NCI-H524 treated with DMSO at 0.1 percent for 48 hours (cell line): ENCODE measurements around the gene CRIM1.
A peak's percentile ranks its signal among the peaks of the same experiment; 100 is the strongest.

Experiments
- DNase-seq: peaks from one replicate; lab custom pipeline; 2025; lab: John Stamatoyannopoulos, UW

Gene CRIM1

DNA sequence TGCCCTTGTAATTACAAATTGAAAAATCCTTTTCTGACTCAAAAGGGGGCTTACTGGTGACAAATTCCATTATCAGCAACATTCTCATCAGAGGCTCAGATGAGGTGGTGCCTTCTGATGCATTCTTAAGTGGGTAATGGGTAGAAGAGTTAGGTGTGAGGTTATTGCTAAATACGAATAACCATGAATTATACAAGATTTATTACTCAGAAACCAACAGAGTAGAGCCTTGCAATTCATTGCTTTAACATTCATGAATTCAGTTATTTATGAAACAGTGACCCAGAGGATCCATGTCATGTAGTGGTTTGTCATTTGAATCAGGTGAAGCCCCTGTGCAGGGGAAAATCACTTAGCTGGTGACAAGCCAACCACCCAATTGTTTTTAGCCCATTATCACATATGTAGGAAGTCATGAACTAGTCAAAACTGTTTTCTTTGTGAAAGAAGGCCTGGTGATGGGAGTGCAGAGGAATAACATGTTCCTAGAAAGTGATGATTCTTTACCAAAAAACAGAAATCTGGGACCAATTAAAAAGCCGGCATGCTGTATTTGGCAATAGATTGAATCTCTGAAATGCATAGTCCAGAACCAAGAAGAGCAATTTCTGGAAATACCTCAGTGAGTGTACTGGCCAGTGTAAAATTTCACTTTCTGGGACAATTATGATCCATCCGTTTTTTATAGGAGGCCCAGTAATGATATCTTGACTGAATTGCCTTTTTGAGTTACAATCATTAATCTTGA lies 70.2 kb downstream of the CRIM1 start:
- no peak for DNase-seq

DNA sequence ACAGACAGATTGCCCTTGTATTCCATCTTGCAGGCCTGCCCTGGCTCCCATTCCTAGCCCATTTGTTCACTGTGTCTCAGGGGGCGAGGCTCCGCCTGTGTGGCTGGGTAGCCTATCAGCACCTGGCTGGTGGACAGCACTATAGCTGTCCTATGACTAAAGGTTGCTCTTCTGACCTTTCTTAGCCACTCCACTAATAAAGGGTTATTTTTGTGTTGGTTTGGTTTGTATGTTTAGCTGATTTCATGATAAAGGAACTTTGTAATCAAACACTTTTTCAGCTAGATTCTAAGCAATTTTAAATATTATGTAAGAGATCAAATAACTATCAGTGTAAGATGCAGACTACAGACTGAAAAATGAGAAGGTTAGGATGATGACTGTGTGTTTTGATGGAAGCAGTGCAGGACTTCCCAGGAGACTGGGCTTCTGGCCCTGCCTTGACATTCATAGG lies 72.2 kb downstream of the CRIM1 start:
- no peak for DNase-seq

DNA sequence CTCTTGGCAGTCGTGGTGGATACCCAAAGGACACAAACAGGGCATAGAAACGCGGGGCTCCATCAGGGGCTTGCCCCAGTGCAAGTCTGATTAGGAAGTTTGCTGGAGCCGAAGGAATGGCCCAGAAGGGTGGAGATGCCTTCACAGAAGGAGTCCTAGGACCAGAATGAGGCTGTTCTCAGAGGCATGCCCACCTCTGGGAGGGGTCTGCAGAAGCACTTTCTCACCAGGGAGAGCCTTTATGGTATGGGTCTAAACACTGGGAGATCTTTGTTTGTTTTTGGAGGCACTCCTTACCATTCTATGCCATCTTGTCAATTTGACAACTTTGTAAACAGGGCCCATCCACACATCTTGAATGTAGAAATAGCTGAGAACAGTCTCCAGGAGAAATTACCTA lies 75.0 kb downstream of the CRIM1 start:
- DNase-seq, result no peak

DNA sequence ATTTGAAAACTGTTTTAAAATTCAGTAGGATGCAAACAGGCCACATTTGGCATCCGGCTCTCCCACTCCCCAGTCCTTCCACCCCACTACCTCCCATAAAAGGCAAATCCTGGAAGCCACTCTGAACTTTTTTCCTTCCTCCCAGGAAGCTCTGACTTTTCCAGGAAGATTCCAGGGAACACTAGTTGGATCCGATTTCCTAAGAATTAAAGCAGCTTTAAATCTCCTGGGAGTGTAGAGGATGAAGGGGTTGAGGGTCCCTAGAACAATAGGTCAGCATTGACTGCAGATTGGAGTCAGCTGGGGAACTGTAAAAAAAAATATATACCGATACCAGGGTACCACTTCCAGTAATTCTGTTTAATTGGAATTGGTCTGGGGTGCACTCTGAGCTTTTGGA lies 76.9 kb downstream of the CRIM1 start:
- DNase-seq, result no peak

DNA sequence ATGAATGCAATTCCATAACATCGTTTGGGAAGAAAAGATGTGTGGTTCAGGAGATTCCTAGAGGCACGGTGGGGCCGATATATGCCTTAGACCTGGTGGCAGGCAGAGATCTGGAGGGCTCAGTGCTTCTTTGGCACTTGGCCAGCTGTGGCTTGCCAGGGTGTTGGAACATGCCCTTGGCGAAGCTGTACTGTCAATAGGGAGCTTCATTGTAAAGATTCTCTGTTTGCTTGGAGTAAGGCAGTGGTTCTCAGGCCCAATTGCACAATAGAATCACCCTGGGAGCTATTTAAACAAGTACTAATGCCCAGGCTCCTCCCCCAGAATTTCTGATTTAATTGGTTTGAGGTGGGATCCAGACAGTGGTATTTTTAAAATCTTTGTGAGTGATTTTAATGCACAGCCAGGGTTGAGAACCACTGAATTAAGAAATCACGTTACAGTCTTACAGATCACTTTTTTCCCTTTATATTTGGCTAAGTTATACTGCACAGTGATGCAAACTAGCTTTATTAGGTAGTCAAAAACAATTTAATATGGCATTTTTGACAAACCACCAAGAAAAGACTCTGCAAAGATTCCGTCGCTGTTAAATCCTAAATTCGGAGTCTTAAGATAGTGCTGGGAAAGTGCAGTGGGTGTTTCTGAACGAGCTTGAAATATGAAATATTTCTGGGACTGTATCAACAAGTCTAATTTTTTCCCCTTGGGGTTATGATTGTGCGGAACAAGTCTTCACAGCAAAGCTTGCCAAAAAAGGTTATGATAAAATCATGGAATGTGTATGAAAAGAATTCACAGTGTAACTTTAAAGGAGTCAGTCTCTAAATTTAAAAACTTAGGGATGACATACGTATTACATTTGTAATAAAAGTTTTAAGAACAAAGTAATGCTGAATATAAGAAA lies 78.0 kb downstream of the CRIM1 start:
- DNase-seq, result no peak

DNA sequence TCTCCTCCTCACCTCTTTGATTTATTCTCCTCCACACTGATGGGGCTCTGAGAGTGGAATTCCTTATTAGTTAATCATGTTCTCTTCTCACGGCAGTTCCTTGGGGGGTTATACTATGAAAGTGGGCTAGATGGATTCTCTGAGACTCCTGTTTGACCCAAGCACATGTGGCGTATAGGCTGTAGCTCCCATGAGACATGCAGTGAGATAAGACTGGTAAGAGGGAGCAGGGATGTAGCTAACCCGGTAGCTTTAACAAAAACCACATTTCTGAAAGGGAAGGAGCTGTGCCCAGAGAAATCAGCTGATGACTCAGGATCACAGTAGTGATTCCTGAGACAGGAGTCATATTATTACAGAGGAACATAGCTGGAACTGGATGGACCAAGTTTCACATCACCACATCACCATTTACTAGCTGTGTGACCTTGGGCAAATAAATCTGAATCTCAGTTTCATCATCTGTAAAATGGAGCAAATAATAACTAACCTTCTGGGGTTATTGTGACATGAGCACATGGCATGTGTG lies 82.9 kb downstream of the CRIM1 start:
- DNase-seq, result no peak

DNA sequence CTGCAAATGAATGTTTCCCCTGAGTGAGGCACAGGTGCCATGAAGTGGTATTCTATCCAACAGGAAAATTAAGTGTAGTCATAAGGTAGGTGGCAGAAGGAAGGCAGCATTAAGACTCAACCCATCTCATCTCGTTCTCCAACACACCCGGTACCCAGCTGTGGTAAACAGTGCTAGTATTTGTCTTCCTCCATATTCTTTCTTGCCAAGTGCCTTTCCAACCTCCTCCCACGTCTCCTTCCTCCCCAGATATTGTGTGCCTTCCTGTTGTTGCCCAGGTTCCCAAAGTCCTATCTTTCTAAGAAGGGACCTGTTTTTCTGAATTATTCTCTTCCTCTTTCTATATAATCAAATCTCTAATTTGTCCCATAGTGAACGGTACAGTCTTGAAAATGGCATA lies 83.5 kb downstream of the CRIM1 start:
- DNase-seq, result no peak

DNA sequence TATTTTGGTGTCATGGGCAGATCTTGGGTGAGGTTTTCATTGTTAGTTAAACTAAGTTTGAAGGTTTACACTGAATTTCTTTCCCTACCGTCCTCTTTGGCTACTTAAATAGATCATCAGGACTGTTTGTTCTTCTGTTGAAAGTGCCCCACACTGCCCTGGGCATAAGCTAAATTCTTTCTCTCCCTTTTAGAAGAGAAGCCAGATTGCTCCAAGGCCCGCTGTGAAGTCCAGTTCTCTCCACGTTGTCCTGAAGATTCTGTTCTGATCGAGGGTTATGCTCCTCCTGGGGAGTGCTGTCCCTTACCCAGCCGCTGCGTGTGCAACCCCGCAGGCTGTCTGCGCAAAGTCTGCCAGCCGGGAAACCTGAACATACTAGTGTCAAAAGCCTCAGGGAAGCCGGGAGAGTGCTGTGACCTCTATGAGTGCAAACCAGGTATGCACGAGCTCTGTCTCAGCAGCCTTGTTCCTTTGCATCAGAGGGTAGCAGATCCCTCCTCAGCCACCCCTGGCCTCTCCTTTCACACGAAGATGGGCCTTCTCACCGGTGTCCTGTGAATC lies 85.6 kb downstream of the CRIM1 start:
- no peak for DNase-seq

DNA sequence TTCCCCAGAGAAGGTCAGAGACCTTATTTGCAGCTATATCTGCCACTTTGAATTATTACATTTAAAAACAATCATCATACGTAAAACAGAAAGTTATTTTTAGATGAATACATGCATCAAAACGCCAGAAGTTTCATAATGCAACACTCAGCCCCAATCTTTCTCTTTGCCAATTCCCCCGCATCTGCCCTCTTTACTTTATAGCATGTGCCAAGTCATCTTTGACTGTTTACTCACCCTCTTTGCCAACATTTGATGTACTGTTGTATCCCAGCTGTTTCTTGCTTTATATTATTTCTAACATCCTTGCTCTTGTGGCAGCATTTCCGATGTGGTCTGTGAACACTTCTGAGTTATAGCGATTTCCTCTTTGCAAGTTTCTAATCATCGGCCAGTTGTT lies 86.2 kb downstream of the CRIM1 start:
- DNase-seq, result no peak

DNA sequence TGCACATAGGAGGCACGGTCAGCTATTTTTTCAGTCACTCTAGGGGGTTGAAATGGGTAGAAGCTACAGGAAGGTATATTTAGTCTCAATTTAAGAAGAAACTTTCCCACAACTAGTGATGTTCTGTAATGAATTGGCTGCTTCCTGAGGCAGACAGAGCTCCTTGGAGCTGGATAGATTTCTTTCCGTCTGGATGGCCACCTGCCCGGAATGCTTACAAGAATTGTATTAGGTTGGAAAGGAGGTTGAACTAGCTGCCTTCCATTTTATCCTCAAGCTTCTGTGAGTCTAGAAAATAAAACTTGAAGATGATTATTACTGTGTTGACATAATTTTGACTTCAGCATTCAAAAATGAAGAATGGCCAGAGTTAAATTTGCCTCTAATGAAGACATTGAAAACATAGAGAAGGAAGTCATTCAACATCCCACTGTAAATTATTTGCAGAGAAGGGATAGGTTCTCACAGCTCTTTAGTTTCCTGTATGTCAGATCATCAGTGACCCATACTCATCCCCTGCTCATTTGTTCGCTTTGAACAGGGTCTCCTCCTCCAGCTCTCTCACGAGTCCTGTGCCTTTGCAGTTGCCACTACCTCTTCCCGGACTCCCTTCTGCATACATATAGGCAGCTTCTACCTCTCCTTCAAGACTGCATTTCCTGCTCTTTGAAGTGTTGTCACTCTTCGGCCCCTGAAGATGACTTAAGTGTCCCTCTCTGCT lies 88.8 kb downstream of the CRIM1 start:
- no peak for DNase-seq

DNA sequence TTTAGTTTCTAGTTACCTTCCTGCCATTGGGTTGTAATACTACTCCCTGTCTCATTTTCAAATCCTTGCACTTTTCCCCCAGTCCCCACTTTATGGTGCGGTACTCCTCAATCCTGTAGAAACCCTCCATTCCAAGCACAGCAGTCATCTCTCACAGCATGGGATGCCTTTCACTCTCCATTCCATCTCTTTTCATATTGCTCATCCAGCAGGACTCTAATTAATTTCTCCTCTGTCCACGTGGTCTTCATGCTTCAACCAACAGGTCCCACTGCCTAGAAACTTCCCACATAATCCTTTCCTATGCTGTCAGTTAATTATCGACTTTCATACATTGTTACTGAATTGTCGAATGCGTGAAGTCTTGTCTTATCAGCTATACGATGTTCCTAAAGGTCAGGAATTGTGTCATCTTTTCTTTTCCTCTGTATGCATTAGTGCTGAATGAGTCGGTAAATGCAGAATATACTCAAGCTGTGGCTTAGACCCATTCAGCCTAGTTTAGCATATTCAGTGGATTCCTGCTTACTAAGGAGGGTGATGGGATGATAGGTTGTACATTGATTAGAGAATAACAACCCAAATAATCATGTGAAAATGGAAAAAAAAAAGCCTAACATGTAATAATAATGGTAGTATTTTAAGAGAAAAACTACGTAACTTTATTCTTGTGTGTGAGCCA lies 89.7 kb downstream of the CRIM1 start:
- DNase-seq, result no peak

DNA sequence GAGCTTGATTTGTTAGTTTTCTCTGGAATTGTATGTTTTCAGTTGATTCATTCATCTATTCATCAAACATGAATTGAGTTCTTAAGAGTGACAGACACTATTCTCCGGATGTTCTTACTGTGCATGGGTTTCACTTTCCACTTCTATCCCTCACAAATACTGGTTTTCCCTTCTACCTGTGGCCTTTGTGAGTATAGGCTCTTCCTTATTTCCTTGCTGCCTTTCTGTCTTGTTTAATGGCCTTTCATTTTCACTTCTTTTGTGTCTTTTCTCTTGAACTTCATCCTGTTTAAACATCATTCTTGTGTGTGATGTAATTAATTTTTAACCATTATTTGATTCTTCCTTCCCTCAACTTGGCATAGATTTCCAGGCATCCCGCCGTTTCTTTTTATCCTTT lies 90.7 kb downstream of the CRIM1 start:
- no peak for DNase-seq

DNA sequence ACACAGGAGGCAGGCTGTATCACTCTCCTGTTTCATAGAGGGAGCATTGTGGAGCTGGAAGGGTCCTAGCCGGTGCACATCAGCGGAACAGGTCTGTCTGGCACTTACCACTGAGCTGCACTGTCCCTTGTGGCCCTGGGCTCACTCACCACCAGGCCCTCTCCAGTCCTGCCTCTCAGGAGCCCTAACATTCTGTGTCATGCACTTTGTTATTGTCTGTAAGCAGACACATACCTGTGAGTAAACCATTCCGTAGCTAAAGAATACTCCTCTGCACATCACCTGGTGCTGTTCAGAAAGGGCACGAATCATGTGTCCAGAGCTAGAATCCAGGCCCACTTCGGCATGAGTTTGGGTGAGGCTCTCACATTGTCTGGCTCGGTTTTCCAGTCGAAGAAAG lies 93.6 kb downstream of the CRIM1 start:
- DNase-seq, result no peak

DNA sequence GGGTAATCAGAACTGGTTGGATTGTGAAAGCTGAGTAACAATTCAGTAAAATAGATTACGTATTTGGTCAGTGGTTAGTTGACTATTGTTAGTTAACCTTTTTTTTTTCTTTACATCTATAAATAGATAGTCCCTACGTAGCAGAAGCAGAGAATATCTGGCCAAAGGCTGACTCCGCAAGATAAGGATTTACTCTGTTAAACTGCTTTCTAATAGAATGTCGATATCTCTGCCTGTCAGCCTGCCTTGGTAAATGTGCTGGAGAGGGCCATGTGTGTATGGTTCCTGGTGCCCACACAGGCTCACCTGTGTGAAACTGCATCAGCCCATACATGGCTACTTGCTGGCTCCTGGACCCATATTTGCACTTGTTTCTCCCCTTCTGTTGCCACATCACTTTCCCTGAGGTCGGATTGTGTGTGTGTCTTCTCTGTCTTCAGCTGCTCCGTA lies 94.4 kb downstream of the CRIM1 start:
- DNase-seq, result no peak

DNA sequence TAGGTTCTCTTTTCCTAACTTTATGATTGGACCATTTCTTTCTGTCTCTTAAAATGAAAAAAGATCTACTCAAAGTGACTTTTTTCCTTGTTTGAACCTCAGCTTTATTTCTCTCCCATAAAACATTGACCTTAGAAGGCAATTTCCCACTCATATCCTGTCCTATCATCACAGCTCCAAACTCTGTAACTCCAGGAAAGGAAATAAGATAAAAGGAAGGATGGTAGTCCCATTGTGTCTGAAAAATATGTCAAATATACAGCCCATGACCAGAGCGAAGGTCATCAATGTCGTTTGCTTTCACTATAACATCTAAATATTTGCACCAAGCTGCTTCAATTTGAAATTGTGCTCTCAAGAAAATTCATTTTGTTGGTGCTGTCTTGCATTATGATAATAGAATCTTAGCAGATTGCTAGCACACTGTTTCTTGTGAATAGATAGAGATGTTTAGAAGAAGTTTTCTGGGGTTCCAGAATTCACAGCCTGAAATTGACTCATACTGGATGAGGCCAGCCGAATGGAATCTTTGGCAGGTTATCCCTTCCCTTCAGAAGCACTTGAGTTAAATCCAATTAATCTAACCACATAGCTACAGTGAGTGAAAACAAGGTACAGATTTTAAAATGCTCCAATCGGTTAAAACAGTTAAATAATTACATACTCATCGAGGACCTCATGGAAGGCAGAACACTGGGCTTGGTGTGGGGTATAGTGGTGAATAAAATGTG lies 95.1 kb downstream of the CRIM1 start:
- no peak for DNase-seq

DNA sequence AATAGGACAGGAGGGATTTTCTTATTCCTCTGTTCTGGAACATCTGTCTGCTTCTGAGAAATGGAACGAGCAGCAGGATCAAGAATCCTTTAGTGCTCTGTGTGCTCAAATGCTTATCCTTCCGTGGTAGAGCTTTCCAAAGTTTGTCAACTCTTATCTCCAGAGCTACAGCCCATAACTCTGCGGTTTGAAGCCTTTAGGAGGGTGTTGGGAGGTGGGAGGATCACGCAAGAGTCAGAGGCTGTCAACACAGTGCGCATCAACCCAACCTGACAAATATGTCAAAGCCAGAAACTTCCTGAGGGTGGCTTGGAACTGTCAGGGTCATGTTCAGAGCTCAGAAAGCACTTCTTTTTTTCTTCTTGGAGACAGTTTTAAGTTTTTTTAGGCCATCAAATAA lies 95.9 kb downstream of the CRIM1 start:
- peak; percentile 52 for DNase-seq

DNA sequence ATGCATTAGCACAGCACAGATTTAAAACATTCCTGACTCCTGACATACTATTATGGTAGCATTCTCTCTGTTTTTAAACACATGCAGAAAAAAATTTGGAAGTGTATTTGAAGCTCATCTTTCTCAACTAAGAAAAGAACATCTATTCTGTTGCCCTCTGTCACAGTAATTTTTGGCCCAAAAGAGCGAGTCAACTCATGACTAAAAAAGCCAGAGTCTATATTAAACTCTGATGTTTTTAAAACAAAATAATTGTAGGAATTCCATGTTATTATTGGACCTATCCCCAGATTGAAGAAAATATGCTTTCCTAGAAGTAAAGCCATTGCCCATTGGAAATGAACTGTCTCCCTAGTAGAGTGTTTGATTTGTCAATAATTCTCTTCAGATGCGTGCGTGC lies 96.7 kb downstream of the CRIM1 start:
- DNase-seq, result no peak

DNA sequence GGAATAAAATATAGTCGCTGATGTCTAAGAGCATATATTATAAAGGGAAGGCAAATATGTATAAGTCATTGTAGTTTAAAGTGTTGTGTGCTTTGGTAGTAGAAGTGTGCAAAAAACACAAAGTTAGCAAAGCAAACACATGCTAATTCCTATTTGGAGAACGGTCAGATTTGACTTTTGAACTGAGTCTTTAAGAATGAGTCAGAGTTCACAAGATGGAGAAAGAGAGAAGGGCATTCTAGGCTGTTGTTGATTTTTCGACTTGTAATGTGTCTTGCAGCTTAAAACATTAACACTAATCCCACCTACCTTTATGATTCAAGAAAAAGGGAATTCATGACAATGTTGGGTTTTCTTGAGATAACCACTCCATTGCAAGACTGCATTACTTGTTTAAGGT lies 98.1 kb downstream of the CRIM1 start:
- DNase-seq, result no peak

DNA sequence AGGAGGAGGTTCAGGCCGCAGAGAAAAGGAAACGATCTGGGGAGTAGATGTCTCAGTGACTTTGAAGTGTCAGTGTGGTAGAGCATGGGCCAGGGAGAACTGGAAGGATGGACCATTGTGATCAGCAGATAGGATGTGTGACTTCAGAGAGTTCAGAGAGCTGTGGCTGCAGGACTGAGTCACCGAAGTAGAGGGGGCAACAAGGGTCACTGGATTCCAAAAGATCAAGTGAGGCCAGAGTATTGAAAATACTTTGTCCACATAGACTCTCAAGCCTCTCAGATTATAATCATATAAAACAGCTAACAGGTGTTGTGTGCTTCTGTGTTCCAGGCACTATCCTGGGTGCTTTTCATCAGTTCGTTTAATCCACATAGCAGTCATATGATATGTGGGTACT lies 99.4 kb downstream of the CRIM1 start:
- no peak for DNase-seq

DNA sequence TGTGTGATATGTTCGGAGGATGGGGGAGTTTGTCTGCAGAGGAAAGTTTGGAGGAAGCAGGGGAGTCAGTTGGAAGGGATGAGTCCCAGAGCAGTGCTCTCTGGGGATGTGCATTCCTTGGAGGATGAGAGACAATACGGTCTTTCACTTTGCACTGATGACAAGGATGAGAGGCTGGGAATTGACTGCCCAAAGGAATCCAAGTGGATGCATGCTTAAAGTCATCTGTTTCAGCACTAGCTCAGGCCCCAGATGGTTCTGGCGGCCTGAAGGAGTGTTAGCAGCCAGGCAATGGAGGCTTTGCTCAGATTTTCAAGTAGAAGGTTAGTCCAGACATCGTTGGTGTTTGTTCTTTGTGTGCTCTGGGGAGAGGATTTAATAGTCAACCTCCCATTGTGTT lies 100.2 kb downstream of the CRIM1 start:
- DNase-seq, result no peak
